GM21447 (cell line): ENCODE data around the gene PTTG2.
A peak's percentile ranks its signal among the peaks of the same experiment; 100 is the strongest.

Experiments
- ATAC-seq: cut with Tn5 transposase; IDR thresholded peaks from one replicate; pipeline ENCODE4 v1.9.1; 2021; ENCODE audit not compliant: unreplicated experiment

The PTTG2 gene

GRCh38 chr4:37985730-37986275, 25.6 kb downstream of the PTTG2 start:
- ATAC-seq, result no peak

- no peak for ATAC-seq
These were observed 28.5 kb downstream of the PTTG2 start for GRCh38 chr4:37988670-37989069.

GRCh38 chr4:37989398-37990260, 29.4 kb downstream of the PTTG2 start:
- peak; percentile 44 for ATAC-seq

- no peak for ATAC-seq
These were observed 30.6 kb downstream of the PTTG2 start for GRCh38 chr4:37990731-37991245.

- ATAC-seq, result no peak
These were observed 31.6 kb downstream of the PTTG2 start for GRCh38 chr4:37991623-37992410.

- ATAC-seq, result no peak
These were observed 33.6 kb downstream of the PTTG2 start for GRCh38 chr4:37993806-37994205.

- ATAC-seq, result peak; percentile 67
These were observed 34.4 kb downstream of the PTTG2 start for GRCh38 chr4:37994569-37994968.

GRCh38 chr4:37995299-37995821, 35.2 kb downstream of the PTTG2 start:
- no peak for ATAC-seq

- ATAC-seq, result no peak
These were observed 36.0 kb downstream of the PTTG2 start for GRCh38 chr4:37995981-37996775.

GRCh38 chr4:37998226-37998625, 38.0 kb downstream of the PTTG2 start:
- no peak for ATAC-seq

- ATAC-seq, result no peak
These were observed 39.0 kb downstream of the PTTG2 start for GRCh38 chr4:37999000-37999716.

GRCh38 chr4:37999965-38000364, 39.8 kb downstream of the PTTG2 start:
- ATAC-seq, result no peak

GRCh38 chr4:38001927-38002326, 41.7 kb downstream of the PTTG2 start:
- no peak for ATAC-seq

GRCh38 chr4:38002451-38003071, 42.4 kb downstream of the PTTG2 start:
- ATAC-seq, result no peak

- no peak for ATAC-seq
These were observed 42.9 kb downstream of the PTTG2 start for GRCh38 chr4:38003102-38003501.

- ATAC-seq, result no peak
These were observed 43.4 kb downstream of the PTTG2 start for GRCh38 chr4:38003628-38004027.

GRCh38 chr4:38004062-38004461, 43.9 kb downstream of the PTTG2 start:
- ATAC-seq, result no peak

GRCh38 chr4:38004887-38005286, 44.7 kb downstream of the PTTG2 start:
- no peak for ATAC-seq

- no peak for ATAC-seq
These were observed 45.4 kb downstream of the PTTG2 start for GRCh38 chr4:38005637-38006036.
